ENCODE data around the gene OSGIN1. TPM values are rescaled to one million over a fixed set of nuclear protein-coding genes. Genes with fewer than 3 reads are reported as not detected.

Gene OSGIN1
- total RNA-seq, 4 donors from 2014 or later = 6.7 to 27.7 (median 10.3) TPM

GRCh38 chr16:83942815-83943515 is 10.1 kb upstream of the OSGIN1 start:
- Histone ChIP-seq H3K27ac (no peak overlapping the region), H3K4me1 (no peaks in the 10 kb centered on the region), H3K9me3 (no peaks in the 10 kb centered on the region), H3K4me3 (no peak overlapping the region), H3K36me3 (no peaks in the 10 kb centered on the region), H3K27me3 (no peaks in the 10 kb centered on the region)
- DNase-seq (ENCODE audit: low spot score in 2 of 2) = no peak
- 52 to 59% methylated on average over 10 of the region's 11 CpGs for WGBS, 2 donors
- TF ChIP-seq EP300 (IDR thresholded peaks at IDR 0.05) (no peak), POLR2A (IDR thresholded peaks at IDR 0.05) (no peak), CTCF (IDR thresholded peaks at IDR 0.05) (no peak)

- TF ChIP-seq EP300 (IDR thresholded peaks at IDR 0.05) (no peak), POLR2A (IDR thresholded peaks at IDR 0.05) (no peak), CTCF (IDR thresholded peaks at IDR 0.05) (no peak)
- no peak for DNase-seq (ENCODE audit: low spot score in 2 of 2)
- Histone ChIP-seq H3K27ac (no peak overlapping the region), H3K36me3 (no peaks in the 10 kb centered on the region), H3K4me3 (no peak overlapping the region), H3K27me3 (no peaks in the 10 kb centered on the region), H3K4me1 (no peaks in the 10 kb centered on the region), H3K9me3 (no peaks in the 10 kb centered on the region)
- 73 to 91% methylated on average over 10 of the region's 10 CpGs for WGBS, 2 donors
These were observed 9.5 kb upstream of the OSGIN1 start for GRCh38 chr16:83943516-83944050.

- WGBS, 2 donors = 88 to 90% methylated on average over 10 of the region's 10 CpGs
- H3K9me3 ChIP-seq = no peaks in the 10 kb centered on the region
- no peaks in the 10 kb centered on the region for H3K4me1 ChIP-seq
- H3K4me3 ChIP-seq = no peak overlapping the region
- H3K27ac ChIP-seq = no peak overlapping the region
- H3K36me3 ChIP-seq = peaks cover 0 to 6% (median 0%) of the 10 kb centered on the region in 3 donors
- no peak for DNase-seq (ENCODE audit: low spot score in 2 of 2)
- TF ChIP-seq CTCF (IDR thresholded peaks at IDR 0.05) (no peak), EP300 (IDR thresholded peaks at IDR 0.05) (no peak), POLR2A (IDR thresholded peaks at IDR 0.05) (no peak)
- no peaks in the 10 kb centered on the region for H3K27me3 ChIP-seq
These were observed 7.5 kb upstream of the OSGIN1 start for GRCh38 chr16:83945587-83945986.

- TF ChIP-seq POLR2A (IDR thresholded peaks at IDR 0.05) (no peak), CTCF (IDR thresholded peaks at IDR 0.05) (no peak), EP300 (IDR thresholded peaks at IDR 0.05) (no peak)
- DNase-seq (ENCODE audit: low spot score in 2 of 2) = no peak
- 80 to 84% methylated on average over 20 to 23 of the region's 24 CpGs for WGBS, 2 donors
These were observed 6.8 kb upstream of the OSGIN1 start for GRCh38 chr16:83946154-83946780.

More at GRCh38 chr16:83946154-83946780, 6.8 kb upstream of the OSGIN1 start:
- H3K4me3 ChIP-seq = no peak overlapping the region
- H3K4me1 ChIP-seq = no peaks in the 10 kb centered on the region
- no peaks in the 10 kb centered on the region for H3K9me3 ChIP-seq
- peaks cover 0 to 6% (median 0%) of the 10 kb centered on the region in 3 donors for H3K36me3 ChIP-seq
- H3K27ac ChIP-seq = no peak overlapping the region
- H3K27me3 ChIP-seq = no peaks in the 10 kb centered on the region

All from tibial nerve (tissue), 4 donors.